Stimulated activated CD4-positive, alpha-beta T cell treated with anti-CD3 and anti-CD28 coated beads, TNF-alpha, amount 100 ng/mL, for 4 hours (primary cell): ENCODE results near the gene GSTT2B.
A peak's percentile ranks its signal among the peaks of the same experiment; 100 is the strongest.
"Not testable (repeated sequence)": the region's sequence is repeated elsewhere in the genome, so short reads cannot be mapped to it uniquely, and the experiment has no call there.

ENCODE experiments used
- DNase-seq, 3 experiments: peaks; one replicate each; pipeline ENCODE4 v3.0.0-alpha.2; 2020; ENCODE audit warnings: low read depth in 3 of 3

GSTT2B gene

DNA sequence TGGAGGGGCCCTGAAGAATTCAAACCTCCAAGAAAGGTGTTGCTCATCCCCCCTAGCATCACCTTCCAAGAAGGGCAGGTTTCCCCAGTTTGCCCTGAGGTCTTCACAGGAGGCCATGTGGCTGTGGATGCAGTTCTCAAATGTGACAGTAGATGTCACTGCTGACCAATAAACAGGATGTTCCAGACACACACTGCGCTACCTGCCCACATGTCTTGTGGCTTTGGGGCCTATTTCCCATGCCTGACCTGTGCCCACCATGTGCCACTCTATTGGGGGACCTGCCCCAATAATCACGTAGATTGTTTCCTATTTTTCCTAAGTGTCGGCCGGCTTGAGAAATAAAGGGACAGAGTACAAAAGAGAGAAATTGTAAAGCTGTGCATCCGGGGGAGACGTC lies 23.4 kb upstream of the GSTT2B start:
- DNase-seq = peak in 1 of 3 experiments; percentile 60

DNA sequence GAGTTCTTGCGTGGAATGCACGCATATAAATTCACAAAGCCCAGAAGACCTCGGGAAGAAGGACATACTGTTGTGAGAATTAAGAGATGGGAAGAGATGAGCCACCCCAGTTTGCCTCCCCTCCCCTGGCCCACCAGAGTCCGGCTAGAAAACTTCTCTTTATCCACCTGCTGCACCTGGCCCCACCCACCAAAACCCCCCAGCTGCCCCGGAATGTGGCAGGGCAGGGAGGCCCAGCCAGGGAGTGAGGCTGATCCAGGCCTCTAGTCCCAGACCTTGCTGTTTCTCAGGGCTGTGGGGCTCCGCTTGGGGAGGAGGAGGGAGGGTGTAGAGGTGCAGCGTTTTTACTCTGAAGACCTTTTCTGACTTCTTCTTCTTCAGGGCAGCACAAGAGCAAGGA lies 19.6 kb upstream of the GSTT2B start:
- not testable (repeated sequence) for DNase-seq

- not testable (repeated sequence) for DNase-seq
These were observed 18.7 kb upstream of the GSTT2B start, which contains the start of gene GSTT2 for GRCh38 chr22:23979557-23980240. Gene GSTT2, plus strand, starts transcription at chr22:23980134.

DNA sequence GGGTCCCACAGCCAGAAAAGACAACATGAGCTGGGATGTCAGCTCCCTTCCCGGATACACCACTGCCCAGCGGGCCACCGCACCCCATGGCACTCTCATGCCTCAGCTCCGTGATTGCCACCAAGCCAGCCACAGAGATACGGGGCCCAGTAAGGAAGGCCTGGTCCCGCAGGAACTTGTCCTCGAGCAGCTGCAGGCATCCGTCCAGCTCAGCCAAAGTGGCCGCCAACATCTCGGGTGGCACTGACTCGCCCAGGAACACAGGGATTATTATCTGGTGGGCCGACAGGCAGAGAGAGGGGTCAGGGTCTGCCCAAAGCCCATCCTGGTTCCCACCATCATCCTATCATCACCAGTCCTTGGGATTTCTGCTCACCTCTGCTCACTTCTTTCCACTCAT lies 16.3 kb upstream of the GSTT2B start:
- not testable (repeated sequence) for DNase-seq

DNA sequence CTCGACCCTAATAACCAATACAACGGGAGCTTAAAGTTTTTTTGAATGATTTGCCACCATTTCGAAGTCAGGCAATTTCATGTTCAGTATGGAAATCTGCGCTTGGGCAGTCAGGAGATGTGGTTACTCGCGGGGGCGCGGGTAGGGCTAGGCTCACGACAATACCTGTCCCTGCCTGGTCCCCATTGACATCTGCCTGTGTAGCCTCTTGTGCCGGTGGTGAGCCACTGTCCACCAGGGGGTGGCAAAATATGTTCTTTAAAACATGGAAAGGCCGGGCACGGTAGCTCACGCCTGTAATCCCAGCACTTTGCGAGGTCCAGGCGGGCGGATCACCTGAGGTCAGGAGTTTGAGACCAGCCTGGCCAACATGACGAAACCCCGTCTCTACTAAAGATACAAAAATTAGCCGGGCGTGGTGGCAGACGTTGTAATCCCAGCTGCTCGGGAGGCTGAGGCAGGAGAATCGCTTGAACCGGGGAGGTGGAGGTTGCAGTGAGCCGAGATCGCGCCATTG lies 13.9 kb upstream of the GSTT2B start:
- DNase-seq = not testable (repeated sequence)

GRCh38 chr22:23974345-23974744 lies 13.3 kb upstream of the GSTT2B start, which contains the start of gene DDT:
Gene DDT, minus strand, starts transcription at chr22:23974441. Its CDS starts 27 bp downstream, at chr22:23974414.
- not testable (repeated sequence) for DNase-seq

DNA sequence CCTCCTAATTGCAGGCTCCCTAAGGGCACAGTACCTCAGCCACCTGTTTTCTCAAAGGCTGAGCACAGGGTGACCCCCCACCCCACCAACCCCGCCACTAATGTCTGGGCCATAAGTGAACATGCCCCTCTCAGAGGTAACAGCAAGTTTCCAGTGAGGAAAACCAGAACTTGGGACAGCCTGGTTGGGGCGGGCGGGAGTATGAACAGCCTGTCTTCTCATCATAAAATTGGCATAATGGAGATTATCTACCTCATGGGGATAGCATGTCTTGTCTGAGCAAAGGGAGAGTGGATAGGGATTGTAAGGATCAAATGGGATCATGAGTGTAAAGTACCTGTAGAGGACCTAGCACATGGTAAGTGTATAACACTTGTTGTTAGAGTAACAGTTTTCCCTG lies 10.9 kb upstream of the GSTT2B start:
- not testable (repeated sequence) for DNase-seq

DNA sequence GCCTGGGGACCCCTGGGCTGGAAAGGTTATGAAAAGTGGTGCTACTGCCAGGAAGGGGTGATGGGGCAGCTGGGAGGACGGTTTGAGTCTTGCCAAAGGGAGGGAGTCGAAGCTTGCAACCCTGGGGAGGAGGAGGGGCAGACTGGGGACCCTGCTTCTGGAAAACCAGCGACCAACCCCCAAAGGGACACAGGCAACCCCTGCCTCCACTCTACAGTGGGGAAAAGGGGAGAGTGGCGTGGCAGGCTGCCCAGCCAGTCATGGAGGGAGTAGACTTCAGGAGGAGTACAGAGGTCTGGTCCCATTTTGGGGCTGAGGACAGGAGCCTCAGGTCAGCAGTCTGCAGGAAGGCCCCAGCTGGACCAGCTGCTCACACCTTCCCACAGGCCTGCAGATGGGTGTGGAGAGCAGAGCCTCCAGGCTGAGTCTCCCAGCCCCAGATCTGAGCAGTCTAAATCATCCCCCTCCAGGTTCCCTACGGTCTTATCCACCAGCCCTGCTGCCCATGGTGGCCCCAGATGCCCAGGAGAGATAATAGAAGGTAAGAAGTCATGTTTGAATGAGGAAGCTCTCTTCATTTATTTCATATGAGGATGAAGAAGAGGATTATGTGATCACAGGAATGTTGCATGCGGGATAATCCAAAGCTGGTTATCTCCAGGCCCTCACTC lies 10.0 kb upstream of the GSTT2B start:
- DNase-seq = no peak

- DNase-seq = no peak
These were observed 9.2 kb upstream of the GSTT2B start for GRCh38 chr22:23970201-23970641.

- no peak for DNase-seq
These were observed 8.1 kb upstream of the GSTT2B start for GRCh38 chr22:23969071-23969470.

- not testable (repeated sequence) for DNase-seq
These were observed 5.6 kb upstream of the GSTT2B start, which contains the start of gene DDTL for GRCh38 chr22:23966568-23966967. Gene DDTL, plus strand, starts transcription at chr22:23966888. Its CDS starts 27 bp downstream, at chr22:23966915.

- not testable (repeated sequence) for DNase-seq
These were observed 5.1 kb upstream of the GSTT2B start for GRCh38 chr22:23966094-23966493.

DNA sequence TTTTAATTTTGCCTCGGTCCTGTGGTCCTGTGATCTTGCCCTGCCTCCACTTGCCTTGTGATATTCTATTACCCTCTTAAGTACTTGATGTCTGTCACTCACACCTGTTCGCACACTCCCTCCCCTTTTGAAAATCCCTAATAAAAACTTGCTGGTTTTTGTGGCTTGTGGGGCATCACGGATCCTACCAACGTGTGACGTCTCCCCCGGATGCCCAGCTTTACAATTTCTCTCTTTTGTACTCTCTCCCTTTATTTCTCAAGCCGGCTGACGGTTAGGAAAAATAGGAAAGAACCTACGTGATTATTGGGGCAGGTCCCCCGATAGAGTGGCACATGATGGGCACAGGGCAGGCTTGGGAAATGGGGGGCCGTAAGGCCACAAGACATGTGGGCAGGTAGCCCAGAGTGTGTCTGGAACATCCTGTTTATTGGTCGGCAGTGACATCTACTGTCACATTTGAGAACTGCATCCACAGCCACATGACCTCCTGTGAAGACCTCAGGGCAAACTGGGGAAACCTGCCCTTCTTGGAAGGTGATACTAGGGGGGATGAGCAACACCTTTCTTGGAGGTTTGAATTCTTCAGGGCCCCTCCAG lies 4.6 kb downstream of the GSTT2B start:
- peak; percentile 60 to 67 (median 67) for DNase-seq

DNA sequence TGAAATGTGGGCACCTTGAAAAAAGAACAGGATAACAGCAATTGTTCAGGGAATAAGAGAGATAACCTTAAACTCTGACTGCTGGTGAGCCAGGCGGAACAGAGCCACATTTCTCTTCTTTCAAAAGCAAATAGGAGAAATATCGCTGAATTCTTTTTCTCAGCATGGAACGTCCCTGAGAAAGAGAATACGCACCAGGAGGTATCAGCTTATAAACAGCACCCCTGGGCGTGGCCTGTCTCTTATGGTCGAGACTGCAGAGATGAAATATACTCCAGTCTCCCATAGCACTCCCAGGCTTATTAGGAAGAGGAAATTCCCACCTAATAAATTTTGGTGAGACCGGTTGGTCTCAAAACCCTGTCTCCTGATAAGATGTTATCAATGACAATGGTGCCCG lies 5.1 kb downstream of the GSTT2B start:
- DNase-seq = not testable (repeated sequence)

DNA sequence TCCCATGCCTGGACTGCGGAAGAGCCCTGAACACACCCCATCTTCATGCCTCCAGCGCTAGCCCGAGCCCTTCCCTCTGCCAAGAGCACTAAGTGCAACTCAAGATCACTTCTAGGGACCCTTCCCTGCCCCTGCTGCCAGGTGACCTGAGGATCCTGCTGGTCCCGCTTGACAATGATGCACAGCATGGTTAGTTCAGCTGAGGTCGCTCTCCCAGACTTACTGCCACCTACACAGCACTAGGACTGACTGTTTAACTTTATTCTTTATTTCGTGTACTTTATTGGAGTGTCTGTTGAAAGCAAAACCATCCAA lies 6.0 kb downstream of the GSTT2B start:
- not testable (repeated sequence) for DNase-seq

- DNase-seq = not testable (repeated sequence)
These were observed 6.6 kb downstream of the GSTT2B start for GRCh38 chr22:23954193-23954990.

DNA sequence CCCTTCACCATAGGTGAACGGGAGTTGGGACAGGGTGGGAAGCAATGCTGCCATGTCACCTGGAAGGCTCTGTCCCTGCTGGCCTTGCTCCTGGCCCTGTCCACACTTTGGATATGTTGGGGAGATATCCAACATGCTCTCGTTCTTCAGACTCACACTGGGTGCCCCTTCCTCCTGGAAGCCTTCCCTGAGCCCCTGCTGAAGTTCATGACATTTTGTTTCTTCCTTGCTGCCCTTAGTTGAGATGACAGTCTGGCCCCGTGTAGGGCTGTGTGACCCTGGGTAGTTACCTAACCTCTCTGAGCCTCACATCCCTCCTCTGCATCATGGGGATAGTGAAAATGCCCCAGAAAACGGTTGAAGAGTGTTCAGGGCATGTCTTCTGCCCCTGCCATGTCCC lies 7.5 kb downstream of the GSTT2B start:
- not testable (repeated sequence) for DNase-seq

- DNase-seq = not testable (repeated sequence)
These were observed 8.1 kb downstream of the GSTT2B start for GRCh38 chr22:23952794-23953405.

DNA sequence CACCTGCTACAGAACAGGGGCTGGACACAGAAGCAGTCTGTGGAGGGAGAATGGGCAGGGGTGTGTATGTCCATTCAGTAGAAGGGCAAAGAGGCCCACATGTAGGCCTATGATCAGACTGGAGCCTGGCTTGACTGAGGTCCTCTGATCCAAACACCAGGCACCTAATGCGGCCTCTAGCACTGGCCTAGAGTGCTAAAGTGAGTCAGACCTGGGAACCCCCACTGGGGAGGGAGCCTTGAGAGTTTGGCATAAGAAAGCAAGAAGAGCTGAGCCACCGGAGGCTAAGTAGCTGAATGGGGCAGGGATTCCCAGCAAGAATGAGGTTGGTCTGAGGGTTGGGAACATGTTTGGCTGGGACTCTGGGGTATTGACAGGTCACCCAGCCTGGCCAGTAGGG lies 9.6 kb downstream of the GSTT2B start:
- DNase-seq = not testable (repeated sequence)

DNA sequence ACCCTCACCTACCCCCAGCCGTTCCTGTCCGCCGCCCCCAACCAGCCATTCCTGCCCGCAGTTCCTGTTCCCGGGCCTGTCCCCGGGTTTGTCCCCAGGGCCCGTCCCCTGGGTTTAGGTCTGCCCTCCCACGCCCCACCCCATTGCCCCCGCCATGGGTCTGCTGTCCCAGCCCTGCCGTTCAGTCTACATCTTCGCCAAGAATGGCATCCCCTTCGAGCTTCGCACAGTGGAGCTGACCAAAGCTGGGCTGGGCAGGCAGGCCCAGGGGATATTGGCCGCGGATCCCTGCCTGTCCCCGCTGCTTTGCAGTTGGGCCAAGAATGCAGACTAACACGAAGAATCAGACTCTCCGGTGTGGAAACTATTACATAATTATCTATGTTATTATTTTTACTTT lies 11.2 kb downstream of the GSTT2B start:
- not testable (repeated sequence) for DNase-seq

- not testable (repeated sequence) for DNase-seq
These were observed 13.6 kb downstream of the GSTT2B start for GRCh38 chr22:23947391-23947790.
